ENCODE measurements around the gene PRRG1.
"Not testable (repeated sequence)": the region's sequence is repeated elsewhere in the genome, so short reads cannot be mapped to it uniquely, and the experiment has no call there.

Gene PRRG1

DNA sequence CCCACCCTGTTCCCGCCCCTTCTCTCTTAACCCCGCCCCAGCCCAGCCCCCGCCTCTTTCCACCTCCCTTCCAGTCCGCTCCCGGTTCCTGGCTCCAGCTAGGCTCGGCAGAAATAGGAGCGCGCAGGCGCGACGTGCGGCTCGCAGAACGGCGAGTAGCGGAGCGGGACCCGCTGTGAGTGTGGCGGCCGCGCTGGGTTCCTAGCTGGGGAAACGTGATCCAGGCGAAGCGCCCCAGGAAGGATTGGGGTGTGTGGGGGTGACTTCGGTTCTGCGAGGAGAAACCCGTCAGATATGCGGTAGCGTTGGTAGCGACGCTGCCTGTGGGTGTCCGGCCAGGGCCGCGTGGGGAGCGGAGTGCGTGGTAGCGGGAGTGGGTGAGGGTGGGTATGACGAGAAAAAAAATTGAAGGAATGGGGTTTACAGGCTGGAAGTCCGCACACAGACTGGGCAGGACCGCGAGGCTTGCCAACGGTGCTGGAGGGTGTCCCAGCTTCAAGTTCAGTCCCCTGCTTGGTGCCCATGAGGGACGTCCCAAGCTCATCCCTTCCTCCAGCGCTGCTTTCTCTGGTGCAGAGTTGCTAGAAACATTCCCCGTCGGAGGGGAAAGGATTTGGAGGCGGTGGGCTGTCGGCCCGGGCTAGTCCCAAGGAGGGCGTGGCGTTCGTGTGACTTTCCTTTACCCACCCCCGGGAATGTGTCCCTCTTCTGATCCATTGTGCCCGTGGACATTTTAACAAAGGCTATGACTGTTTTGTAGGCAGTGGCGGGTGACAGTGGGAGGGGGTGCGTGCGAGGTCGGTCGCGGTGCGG, at the start of gene PRRG1:
TSS of gene PRRG1 (plus strand) at position 144 of the 813 bp plus-strand sequence. CDS start 56,886 bp downstream, outside the sequence.
- in situ Hi-C loops (cut with HindIII; ENCODE audit: low sequenced_read_pairs), result no loop called here

DNA sequence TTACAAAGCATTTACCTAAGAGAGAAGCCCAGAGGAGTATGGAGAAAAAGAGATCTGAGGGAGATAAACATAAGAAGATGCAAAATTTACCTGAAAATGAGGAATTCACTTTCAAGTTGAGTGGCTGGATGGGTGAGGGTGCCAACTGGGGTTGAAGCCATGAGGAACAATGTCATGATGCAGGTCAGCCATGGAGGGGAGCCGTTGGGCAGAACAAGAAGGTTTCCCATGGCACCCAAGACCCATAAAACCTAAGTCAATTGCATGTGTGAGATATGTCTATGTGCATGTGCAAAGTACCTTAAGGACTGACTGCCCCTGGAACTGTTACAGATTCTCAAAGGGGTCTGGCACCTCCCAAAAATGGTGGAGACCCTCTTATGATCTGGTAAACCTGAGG, 46.6 kb upstream of the PRRG1 start:
- in situ Hi-C loops (cut with HindIII; ENCODE audit: low sequenced_read_pairs), result no loop called here

DNA sequence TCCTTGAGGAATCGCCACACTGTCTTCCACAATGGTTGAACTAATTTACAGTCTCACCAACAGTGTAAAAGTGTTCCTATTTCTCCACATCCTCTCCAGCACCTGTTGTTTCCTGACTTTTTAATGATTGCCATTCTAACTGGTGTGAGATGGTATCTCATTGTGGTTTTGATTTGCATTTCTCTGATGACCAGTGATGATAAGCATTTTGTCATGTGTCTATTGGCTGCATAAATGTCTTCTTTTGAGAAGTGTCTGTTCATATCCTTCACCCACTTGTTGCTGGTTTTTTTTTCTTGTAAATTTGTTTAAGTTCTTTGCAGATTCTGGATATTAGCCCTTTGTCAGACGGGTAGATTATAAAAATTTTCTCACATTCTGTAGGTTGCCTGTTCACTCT, 43.9 kb upstream of the PRRG1 start:
- in situ Hi-C loops (cut with HindIII; ENCODE audit: low sequenced_read_pairs), result not testable (repeated sequence)

DNA sequence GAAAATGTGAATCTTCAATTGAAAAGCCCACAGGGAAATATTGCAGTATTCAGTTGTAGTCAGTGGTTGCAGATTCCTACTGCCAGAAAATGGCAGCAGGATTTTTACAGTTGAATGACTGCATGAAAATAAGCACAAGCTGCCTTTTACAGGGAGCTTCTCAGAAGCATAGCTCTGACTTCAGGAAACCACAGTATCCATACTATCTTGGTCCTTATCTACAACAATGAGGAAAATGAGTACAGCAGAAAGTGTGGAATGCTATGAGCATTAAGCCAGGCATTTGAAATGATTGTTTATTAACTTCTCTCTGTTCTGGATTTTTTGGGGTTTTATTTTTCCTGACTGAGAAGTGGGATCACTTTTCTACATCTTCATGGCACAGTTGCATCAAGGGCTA, 34.6 kb upstream of the PRRG1 start:
- in situ Hi-C loops (cut with HindIII; ENCODE audit: low sequenced_read_pairs), result loop anchor here (5.0 kb wide), 1 partner anchor 93 kb away; no protein-coding TSS in a partner anchor

DNA sequence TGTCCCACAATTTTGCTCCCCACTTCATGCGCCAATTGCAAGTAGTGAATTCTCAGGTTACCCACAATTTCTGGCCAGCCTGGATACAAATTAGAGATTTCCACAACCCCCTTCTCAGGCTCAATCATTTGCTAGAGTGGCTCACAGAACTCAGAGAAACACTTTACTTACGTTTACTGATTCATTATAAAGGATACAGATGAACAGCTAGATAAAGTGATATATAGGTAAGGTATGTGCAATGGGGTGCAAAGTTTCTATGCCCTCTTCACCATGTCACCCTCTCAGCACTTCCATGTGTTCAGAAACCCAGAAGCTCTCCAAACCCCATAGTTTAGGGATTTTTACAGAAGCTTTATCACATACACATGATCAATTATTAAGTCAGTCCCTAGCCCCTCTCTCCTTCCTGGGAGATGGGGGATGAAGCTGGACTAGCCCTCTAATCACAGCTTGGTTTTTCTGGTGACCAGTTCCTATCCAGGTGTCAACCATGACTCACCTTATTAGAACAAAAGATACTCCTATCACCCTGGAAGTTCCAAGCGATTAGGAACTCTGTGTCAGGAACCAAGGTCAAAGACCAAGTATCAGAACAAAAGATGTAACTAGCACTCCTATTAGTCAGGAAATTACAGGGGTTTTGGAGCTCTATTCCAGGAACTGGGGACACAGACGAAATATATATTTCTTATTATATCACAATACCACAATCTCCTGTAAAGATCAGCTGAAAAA, 33.5 kb upstream of the PRRG1 start:
- in situ Hi-C loops (cut with HindIII; ENCODE audit: low sequenced_read_pairs), result no loop called here

DNA sequence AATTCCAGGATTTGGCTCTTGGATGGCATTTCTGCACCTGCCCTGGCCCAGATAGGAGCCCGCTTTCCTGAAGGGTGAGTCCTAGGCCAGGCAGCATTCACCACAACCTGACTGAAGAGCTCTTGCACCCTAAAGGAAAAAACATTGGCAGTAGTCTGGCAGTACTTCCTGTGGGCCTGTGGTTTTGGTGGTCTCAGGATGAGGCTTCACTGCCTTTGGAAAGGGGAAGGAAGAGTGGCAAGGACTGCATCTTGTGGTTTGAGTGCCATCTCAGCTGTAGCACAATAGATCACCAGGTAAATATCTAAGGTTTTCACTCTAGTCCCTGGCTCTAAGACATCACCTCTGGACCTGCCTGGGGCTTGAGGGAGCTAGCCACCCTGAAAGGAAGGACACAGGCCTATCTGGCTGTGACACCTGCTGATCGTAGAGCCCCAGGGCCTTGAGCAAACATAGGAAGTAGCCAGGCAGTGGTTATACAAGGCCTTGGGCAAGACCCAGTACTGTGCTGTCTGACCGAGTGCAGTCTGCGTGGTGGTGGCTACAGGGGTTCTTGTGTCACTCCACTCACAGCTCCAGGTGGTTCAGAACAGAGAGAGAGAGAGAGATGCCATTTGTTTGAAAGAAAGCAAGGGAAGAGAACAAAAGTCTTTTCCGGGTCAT, 28.5 kb upstream of the PRRG1 start:
- in situ Hi-C loops (cut with HindIII; ENCODE audit: low sequenced_read_pairs), result no loop called here

DNA sequence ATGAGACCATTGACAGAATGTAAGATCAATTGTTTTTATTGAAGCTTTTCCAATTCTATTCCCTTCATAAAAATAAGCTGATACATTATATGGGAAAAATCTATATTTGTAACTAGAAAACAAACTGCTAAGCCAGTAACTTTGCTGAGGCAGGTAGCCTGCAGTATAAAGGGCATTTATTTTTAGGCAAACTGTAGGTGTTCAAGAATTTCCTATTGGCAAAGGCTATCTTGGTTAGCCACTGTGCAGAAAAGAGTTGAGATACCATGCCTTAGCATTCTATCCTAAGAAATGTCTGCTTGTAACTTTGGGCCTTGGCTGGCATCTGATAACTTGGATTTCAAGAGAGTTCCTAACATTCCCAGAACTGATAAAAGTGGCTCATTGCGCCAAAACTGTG, 18.5 kb upstream of the PRRG1 start:
- in situ Hi-C loops (cut with HindIII; ENCODE audit: low sequenced_read_pairs), result no loop called here

DNA sequence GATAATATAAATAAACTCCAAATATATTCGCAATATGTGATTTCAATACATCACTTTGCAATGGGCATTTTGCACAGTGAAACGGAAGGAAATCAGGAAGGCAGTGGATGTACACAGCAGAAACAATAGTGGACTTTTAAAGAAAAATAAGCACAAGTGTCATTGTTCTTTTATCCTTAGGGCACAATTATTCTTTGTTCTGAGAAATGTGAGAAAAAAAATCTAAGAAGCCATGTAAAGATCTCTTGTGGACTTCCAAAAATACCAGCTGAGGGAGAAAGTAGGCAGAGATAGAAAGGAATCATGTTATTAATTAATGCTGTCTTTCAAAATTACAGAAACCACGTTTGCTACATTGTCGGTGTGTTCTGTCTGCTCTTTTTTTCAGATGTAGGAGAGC, 17.6 kb upstream of the PRRG1 start:
- in situ Hi-C loops (cut with HindIII; ENCODE audit: low sequenced_read_pairs), result no loop called here

DNA sequence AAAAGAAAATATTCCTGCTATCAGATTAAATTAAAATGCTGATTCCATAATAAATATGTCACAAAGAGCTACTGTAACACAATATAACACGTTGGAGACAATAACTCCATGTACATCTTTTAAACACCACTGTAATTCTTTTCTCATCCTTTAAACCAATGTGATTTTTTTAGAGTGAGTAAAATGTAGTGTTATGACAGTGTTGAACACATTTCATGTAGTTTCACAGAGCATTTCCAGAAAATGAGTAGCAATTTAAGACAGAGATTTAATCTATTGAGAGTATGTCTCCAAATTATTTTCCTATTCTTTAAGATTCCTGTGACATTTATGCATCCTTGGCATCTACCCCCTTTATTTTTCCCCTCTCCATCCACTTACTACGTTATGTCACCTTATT, 17.1 kb upstream of the PRRG1 start:
- in situ Hi-C loops (cut with HindIII; ENCODE audit: low sequenced_read_pairs), result no loop called here

DNA sequence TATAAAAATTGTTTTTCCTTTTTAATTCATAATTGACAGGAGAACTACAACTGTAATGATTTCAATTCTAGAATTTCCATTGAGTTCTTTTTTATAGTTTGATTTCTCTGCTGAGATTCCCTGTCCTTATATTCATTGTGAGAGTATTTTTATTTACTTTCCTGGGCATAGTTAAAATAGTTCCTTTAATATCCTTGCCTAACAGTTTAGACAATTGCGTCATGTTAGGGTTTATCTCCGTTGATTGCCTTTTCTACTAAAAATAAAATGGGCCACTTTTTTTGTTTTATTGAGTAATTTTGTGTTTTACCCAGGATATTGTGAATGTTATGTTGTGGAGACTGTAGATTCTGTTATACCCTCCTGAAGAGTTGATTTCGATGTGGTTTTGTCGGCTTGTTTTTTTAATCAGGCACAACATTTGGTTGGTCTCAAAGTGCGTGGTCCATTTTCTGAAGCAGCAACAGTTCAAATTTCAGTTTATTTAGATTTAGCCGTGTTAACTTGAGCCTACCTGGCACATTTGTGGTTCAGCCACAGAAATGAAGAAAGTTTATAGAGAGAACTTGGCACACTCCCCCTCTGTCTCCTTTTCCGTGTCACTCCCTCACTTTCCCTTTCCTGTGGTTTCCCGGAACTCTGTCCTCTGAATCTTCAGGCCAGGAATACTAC, 16.0 kb upstream of the PRRG1 start:
- in situ Hi-C loops (cut with HindIII; ENCODE audit: low sequenced_read_pairs), result no loop called here

DNA sequence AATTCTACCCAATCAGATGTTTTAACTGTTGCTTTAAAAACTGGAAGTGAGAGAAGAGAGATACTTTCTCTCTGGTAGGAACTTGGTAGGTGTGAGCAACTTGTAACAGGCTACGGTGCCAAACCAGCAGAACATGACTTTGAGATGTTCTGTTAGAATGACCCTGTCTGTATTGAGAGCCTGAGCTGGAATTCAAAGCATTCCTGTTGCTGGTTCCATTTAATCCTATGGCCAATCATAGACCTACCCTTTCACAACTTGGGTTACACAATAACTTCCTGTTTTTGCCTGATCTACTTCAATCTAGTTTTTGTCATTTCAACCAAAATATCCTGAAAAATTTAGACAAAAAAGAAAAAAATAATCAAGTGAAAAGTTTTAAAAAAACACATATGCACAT, 1.7 kb upstream of the PRRG1 start:
- in situ Hi-C loops (cut with HindIII; ENCODE audit: low sequenced_read_pairs), result no loop called here

DNA sequence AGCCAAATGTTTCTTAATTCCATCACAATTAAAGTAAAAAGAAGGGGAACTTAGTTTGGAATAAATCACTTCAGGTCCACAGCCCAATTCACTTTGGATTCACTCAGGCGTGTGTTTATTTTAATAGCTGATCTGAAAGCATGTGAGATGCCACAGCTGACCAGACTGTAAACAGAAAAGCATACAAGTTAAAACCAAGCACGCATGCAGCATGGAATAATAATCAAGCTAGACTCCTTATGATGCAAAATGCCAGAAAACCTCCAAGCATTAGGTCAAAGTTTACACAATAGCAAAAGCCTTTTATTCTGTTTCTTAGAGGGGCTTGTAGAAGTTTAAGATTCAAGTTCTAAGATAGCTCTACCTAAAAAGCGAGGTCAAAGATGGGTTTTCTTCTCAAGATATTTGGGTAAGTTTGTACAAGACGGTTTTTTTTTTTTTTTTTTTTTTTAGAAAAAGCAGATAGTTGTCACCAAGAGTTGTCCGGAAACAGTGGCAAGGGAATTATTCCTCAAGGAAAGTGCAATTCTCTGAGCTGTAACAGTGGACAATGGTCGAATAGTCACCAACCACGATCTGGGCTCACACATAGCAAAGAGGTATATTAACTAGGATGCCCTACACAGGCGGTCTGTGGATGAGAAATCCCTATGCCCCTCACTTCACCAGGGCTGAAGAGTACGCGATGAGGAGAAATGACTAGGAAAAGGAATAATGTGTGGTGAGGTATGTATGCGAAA, 763 bp upstream of the PRRG1 start:
- in situ Hi-C loops (cut with HindIII; ENCODE audit: low sequenced_read_pairs), result no loop called here

DNA sequence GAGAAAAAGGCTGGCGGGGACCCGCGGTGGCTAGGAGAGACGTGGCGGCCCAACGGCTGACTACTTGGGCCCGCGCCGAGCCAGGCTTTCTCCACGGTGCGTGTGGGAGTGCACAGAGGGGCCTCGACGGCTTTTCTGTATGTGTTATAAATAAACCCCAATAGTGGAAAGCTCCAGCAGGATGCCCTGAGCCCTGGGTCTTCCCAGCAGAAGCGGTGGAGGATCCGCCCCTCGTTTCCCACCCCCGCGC, 268 bp upstream of the PRRG1 start:
- in situ Hi-C loops (cut with HindIII; ENCODE audit: low sequenced_read_pairs), result no loop called here

DNA sequence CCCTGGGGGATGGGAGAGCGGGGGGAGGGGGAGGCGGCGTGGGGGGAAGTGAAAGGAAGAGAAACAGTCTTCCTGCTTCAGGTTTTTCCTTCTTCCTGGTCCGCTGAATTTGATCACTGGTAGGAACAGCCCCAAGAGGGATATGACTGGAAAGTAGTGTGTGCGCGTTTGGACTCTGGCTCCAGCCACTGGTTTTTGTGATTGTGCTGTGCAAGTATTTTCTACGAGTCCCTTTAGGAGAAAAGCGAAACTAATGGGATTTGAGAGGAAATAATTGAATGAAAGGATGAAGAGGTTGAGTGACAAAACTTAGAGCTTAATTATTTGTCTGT, 836 bp downstream of the PRRG1 start:
- in situ Hi-C loops (cut with HindIII; ENCODE audit: low sequenced_read_pairs), result no loop called here

DNA sequence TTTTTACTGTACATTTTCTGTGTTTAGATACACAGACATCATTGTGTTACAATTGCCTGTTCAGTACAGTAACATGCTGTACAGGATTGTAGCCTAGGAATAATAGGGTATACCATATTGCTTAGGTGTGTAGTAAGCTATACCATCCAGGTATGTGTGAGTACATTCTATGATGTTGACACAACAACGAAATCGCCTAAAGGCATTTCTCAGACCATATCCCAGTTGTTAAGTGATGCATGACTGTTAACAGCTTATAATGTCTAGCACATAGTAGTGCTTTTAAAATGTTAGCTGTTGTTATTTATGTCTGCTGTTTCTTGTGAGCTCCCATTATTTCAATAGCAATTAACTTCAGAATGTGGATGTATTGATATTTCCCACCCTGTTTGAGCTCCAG, 4.5 kb downstream of the PRRG1 start:
- in situ Hi-C loops (cut with HindIII; ENCODE audit: low sequenced_read_pairs), result no loop called here

DNA sequence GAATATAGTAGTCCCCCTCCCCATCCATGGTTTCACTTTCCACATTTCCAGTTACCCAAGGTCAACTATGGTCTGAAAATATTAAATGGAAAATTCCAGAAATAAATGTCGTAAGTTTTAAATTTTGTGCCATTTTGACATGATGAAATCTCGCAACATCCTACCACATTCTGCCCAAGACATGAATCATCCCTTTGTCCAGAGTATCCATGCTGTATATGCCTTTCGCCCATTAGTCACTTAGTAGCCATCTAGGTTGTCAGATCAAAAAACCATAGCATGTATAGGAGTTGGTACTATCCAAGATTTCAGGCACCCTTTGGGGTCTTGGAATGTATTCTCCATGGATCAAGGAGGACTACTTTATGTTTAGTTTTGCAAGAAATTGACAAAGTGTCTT, 8.3 kb downstream of the PRRG1 start:
- in situ Hi-C loops (cut with HindIII; ENCODE audit: low sequenced_read_pairs), result no loop called here

DNA sequence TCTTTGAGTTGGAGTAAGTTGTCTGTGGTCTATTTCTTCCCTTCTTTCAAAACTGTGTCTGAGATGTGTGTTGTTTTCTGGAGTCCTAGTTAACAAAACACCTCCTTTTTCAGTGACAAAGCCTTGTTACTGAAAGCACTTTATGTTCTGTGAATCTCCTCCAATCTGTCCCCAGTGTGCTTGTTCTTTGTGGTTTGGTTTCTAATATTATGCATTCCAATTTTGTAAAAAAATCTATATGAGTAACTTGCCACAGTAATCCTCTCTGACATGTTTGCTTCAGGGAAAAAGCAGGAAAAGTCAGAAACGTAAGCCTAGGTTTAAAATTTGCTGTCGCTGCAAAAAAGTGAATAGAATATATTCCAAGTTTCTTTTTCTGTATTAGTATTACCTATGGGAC, 12.4 kb downstream of the PRRG1 start:
- in situ Hi-C loops (cut with HindIII; ENCODE audit: low sequenced_read_pairs), result no loop called here

DNA sequence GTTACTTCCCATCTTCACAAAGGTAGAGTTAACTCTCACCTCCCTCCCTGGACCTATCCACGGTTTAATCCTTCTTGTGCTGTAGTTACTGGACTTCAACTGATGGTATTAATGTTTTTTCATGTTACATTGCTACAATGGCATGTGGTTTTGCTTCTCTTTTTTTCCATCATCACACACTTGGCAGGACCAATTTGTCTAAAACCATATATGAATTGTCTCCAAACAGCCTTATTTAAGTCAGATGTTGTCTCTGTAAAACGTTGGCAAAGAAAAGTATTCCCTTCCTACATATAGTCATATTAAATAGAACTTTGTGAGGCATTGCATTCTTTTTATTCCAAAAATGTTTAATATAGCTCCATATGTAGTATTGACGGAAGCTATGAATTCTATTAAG, 15.5 kb downstream of the PRRG1 start:
- in situ Hi-C loops (cut with HindIII; ENCODE audit: low sequenced_read_pairs), result no loop called here

DNA sequence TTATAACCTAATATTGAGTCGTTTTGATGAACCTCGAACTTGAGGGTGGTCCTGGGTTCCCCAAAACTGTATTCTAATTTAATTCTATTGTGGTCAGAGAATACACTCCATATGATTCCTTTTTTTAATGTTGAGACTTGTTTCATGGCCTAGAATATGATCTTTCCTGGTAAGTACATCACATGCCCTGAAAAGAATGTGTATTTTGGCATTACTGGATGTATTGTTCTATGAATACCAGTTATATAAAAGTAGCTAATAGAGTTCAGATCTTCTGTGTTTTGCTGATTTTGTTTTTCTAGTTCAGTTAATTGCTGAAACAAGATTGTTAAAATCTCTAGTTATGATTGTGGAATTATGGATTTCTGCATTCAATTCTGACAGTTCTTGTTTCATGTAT, 18.8 kb downstream of the PRRG1 start:
- in situ Hi-C loops (cut with HindIII; ENCODE audit: low sequenced_read_pairs), result no loop called here

DNA sequence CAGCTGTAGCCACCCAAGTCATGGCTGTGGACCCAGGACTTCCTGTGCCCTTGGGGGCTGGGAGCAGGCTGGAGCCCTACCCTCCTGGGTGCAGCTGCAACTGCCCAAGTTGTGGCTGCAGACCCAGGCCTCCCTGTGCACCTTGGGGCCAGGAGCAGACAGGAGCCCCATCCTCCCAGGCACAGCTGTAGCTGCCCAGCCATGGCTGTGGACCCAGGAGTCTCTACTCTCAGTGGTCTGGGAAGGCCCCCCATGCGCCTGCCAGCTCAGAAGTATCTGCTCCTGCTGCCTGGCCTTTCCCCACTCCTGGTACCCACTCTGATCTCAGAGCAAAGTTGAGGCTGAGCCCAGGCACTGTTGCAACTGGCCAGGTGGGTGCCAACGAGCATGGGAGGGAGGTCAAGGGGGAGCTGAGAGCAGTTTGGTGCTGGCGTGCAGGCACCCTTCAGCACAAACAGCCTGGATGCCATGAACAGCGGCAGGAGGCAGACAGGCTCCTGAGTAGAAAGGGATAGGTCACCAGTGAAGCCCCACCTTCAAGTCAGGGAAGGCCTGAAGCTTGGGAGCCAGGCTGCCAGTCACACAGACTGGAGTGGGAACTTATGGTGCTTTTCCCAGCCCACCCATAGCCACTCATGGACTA, 21.5 kb downstream of the PRRG1 start:
- in situ Hi-C loops (cut with HindIII; ENCODE audit: low sequenced_read_pairs), result no loop called here

DNA sequence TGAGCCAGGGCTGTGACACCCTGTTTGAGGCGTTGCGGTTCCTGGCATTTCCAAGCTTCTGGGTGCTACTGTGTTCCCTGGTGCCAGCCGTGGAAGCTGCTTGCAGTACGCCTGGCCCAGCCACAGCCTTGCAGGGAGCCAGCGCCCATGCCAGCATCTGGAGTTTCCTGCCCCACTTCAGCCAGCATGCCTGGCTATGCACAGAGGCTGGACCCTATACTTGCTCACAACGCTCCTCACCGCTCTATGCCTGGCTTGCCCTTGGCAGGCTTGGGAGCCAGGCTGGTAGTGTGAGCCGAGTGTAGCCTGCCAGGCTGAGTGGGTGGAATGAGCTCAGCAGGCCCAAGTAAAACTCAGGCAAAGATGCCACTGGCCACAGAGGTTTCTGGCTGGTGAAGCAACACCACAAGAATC, 22.4 kb downstream of the PRRG1 start:
- in situ Hi-C loops (cut with HindIII; ENCODE audit: low sequenced_read_pairs), result no loop called here
